Astrocyte of the cerebellum (primary cell): ENCODE measurements around the gene KISS1.

Source experiments
- DNase-seq: peaks from one replicate; pipeline ENCODE4 v3.0.0-alpha.2; 2011; ENCODE audit warnings: low read depth
- H3K4me3 ChIP-seq: 2 replicates; pipeline ENCODE4 v1.5.1; 2011; ENCODE audit warnings: mild to moderate bottlenecking, low read depth, low read length, moderate library complexity
- in situ Hi-C: cut with HindIII; loops from 2 replicates; pipeline ENCODE4 v1.10.0; 2017; ENCODE audit warnings: low sequenced_read_pairs
- TF ChIP-seq, protein P1 (sequence below): IDR thresholded peaks from 2 replicates; pipeline ENCODE4 v1.5.1; 2012; ENCODE audit warnings: low read length, low read depth, moderate library complexity, mild to moderate bottlenecking; ENCODE audit errors: missing control alignments

The KISS1 gene

DNA sequence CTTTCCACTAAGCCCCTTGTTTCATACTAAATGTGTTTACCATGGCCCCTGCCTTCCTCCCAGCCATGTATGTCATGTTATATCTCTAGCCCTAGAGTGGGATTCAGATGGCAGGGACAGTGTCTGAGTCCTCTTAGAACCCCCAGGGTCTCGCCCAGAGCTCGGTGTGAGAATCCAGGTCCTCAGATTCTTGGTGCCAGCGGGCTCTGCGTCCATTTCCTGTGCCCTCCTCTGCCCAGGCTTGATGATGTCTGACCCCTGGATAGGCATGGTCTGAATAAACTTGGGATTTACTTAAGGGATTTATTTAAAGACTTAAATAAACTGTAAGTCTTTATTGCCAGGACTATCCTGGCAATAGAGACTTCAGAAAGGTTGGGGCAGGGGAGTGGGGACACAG, 6.2 kb upstream of the KISS1 start:
- in situ Hi-C loops, result no loop called here
- H3K4me3 ChIP-seq, result no peak overlapping the region
- TF ChIP-seq, protein P1, sequence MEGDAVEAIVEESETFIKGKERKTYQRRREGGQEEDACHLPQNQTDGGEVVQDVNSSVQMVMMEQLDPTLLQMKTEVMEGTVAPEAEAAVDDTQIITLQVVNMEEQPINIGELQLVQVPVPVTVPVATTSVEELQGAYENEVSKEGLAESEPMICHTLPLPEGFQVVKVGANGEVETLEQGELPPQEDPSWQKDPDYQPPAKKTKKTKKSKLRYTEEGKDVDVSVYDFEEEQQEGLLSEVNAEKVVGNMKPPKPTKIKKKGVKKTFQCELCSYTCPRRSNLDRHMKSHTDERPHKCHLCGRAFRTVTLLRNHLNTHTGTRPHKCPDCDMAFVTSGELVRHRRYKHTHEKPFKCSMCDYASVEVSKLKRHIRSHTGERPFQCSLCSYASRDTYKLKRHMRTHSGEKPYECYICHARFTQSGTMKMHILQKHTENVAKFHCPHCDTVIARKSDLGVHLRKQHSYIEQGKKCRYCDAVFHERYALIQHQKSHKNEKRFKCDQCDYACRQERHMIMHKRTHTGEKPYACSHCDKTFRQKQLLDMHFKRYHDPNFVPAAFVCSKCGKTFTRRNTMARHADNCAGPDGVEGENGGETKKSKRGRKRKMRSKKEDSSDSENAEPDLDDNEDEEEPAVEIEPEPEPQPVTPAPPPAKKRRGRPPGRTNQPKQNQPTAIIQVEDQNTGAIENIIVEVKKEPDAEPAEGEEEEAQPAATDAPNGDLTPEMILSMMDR, result no peak
- no peak for DNase-seq

DNA sequence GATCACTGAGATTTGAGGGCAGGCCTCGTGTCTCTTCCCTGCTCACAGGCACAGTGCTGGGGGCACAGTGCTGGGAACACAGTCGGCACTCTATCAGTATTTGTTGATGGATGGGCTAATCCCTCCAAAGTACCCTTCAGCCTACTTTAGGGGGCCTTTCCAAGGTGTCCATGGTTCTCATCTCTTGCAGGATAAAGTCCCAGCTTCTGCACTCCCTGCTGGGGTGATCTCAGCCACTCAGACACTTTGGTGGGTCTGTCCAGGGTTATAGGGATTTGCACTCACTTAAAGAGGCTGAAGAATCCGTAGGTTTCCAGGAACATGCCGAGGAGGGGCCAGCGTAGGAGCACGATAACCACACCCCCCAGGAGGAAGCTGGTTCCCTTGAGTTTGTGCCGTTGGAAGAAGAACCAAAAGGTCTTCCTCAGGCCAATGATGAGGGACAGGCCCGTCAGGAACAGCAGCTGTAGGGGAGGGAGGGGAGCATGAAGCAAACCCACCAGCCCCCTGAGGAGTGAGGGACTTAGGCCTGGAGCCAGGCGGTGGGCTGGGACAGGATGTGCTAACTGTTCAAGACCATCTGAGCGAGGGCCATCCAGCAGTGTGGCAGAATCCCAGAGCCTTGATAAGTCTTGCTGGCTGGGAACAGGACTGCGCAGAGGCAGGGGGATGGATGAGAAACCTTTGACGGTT, 5.2 kb upstream of the KISS1 start:
- in situ Hi-C loops, result no loop called here
- TF ChIP-seq, protein P1, result no peak
- no peak overlapping the region for H3K4me3 ChIP-seq
- DNase-seq, result no peak

DNA sequence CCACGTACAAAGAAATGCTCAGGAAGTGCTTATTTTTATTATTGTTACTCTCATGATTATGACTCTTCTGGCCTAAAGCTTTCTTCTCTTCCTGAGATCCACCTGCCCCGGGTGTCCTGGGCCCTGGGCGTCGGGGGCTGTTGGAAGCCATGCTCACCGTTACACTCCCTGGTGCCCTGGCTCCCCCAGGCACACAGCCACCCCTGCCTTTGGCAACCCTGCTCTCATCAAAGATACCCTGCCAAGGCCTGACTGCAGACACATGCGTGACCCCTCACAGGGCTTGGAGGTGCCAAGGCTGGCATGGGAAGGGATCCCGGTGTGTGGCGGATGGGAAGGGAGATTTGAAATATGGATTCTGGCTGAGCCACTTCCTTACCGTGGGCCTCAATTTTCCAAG, 3.3 kb upstream of the KISS1 start:
- TF ChIP-seq, protein P1, result no peak

DNA sequence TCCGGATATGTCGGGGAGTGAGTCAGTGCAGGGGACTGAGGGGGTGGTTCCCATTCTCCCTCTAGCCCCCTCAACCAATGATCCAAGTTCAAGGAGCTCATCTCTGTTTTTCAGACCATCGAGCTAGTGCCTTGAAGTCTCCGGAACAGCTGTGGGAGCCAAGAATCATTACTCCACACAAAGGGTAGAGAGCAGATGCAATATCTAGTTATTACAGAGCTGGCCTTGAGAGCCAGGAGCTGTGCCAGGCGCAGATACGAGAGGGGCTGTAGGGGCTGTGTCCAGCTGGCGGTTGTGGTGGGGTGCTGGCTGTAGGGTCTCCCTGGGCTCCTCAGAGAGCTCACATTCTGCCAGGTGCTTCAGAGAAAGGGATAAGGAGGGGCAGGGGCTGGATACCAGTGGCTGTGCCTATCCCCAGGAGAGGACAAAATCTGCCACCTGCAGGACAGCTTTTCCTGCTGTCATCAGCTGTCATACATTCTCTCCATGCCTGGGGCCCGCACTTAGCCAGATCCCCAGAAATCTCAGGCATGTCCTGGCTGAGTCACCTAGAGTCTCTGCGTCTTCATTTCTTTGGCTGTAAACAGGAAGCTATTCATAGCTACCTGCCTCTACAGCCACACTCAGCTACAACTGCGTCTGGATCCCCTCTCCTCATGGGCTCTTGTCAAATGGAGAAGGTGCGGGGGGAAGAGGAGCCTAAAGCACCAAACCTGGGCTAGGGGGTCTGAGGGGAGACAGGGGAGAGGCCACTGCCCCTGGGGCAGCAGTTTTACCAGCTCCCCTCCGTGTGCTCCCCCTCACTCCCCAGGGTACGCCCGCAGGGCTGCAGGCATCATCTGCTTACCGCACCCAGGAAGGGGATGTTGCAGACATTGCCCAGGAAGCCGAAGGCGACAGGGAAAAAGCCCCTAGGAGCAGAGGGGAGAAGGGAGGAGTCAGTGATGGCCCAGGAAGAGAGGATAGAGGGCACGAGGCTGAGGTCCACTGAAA, 2.4 kb upstream of the KISS1 start:
- TF ChIP-seq, protein P1, result no peak
- DNase-seq, result no peak
- in situ Hi-C loops, result no loop called here
- H3K4me3 ChIP-seq, result no peak overlapping the region

More for the DNA sequence above, 3.3 kb upstream of the KISS1 start:
- no peak for DNase-seq
- H3K4me3 ChIP-seq, result no peak overlapping the region
- in situ Hi-C loops, result no loop called here

DNA sequence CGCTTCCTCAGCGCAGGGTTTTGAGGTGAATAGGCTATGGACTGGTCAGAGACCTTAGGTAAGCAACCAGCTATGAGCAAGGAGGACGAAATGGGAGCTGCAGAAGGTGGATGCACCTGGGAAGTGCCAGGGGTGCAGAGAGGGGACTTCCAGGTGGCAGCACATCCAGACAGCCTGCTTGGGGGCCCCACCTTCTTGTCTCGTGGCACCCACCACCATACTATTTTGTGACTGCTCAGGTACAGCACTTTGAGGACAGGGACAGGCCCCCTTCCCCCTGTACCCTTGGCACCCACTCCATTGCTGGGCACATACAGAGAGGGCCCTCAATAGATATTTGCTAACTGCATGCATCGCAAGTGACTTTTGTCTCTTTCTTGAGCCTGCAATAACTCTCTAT, 777 bp upstream of the KISS1 start:
- in situ Hi-C loops, result no loop called here
- TF ChIP-seq, protein P1, result no peak
- H3K4me3 ChIP-seq, result no peak overlapping the region
- DNase-seq, result no peak

DNA sequence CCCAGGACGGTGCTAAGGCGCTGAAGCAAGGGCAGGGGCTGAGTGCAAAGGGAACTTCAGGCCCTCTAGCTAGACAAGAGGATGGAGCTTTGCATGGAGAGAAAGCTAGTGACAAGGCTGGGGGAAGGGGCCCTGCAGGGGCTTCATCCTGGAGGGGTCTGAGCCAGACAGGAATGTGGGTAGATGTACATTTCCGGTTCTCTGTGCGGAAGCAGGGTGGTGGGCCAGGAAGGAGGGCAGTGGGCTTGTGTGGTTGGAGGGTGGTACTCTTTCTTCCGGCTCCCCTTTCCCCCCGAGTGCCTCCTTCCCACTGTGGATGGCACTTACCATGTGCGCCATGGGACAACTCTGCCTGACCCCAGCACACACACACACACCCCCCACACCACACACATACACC, 1.5 kb downstream of the KISS1 start:
- H3K4me3 ChIP-seq, result no peak overlapping the region
- no peak for DNase-seq
- in situ Hi-C loops, result no loop called here
- TF ChIP-seq, protein P1, result no peak
